Gastrocnemius medialis (tissue), 4 donors: ENCODE data around the gene PRKAG3. TPM values are rescaled to one million over a fixed set of nuclear protein-coding genes. Genes with fewer than 3 reads are reported as not detected.

Experiments used
- ATAC-seq, 2 donors: fragments of 150-250 bp; one replicate each; pipeline ENCODE4 v1.9.1; 2016
- DNase-seq, 2 donors: peaks; one replicate each; pipeline ENCODE4 v3.0.0-alpha.2; 2019
- H3K27ac ChIP-seq, 4 donors: fragments of 200-600 bp; sonication (generic); 1 replicate in 1 of 4; 2 replicates in 3 of 4; pipeline ENCODE4 v1.5.1; 2016 to 2018; ENCODE audit warnings: mild to moderate bottlenecking in 2 of 4, moderate library complexity in 1 of 4
- H3K27me3 ChIP-seq, 3 donors: fragments of 200-600 bp; sonication (generic) in 2 of 3; 1 replicate in 1 of 3; 2 replicates in 2 of 3; pipeline versions ENCODE4 v1.5.1 to v1.6.0; 2016 to 2019; ENCODE audit warnings: mild to moderate bottlenecking in 1 of 3, moderate library complexity in 1 of 3
- H3K36me3 ChIP-seq, 2 donors: fragments of 200-600 bp; sonication (generic) in 1 of 2; one replicate each; pipeline ENCODE4 v1.5.1; 2017 to 2018
- H3K4me1 ChIP-seq, 2 donors: fragments of 200-600 bp; sonication (generic) in 1 of 2; one replicate each; pipeline ENCODE4 v1.5.1; 2016 to 2017; ENCODE audit warnings: mild to moderate bottlenecking in 2 of 2
- H3K4me3 ChIP-seq, 4 donors: fragments of 200-600 bp; sonication (generic) in 3 of 4; 1 replicate in 1 of 4; 2 replicates in 3 of 4; pipeline ENCODE4 v1.5.1; 2016 to 2019; ENCODE audit warnings: mild to moderate bottlenecking in 2 of 4
- H3K9me3 ChIP-seq, 3 donors: fragments of 200-600 bp; sonication (generic) in 2 of 3; 1 replicate in 1 of 3; 2 replicates in 2 of 3; pipeline ENCODE4 v1.5.1; 2016 to 2019
- POLR2A ChIP-seq, 2 donors: fragments of 450-650 bp; IDR thresholded peaks; one replicate each; pipeline ENCODE4 v1.6.1; 2017; ENCODE audit warnings: antibody characterized with exemption in 2 of 2, mild to moderate bottlenecking in 2 of 2, moderate library complexity in 2 of 2
- in situ Hi-C, 4 donors: fragments of 200-750 bp; cut with MboI; loops; one replicate each; pipeline versions ENCODE4 v1.15.0 to v1.8.0; 2017; ENCODE audit warnings: low sequenced_read_pairs in 4 of 4
- intact Hi-C: fragments of 100-400 bp; cut with DNase I; formaldehyde crosslinking; loops from one replicate; pipeline ENCODE4 v1.15.1; 2023; ENCODE audit warnings: low total_unique reads
- total RNA-seq, 4 donors: library from RNA; depleted of rRNA; stranded (reverse); fragments of >200 nt; gene quantifications; one replicate each; pipeline versions ENCODE4 v1.1.0 to v1.2.3, GENCODE V29; 2016
- TF ChIP-seq, protein P1 (sequence below), 5 experiments: fragments of 450-650 bp in 3 of 5; fragments of 200-600 bp in 2 of 5; sonication (generic) in 2 of 5; IDR thresholded peaks in 4 of 5; conservative IDR thresholded peaks in 1 of 5; 1 replicate in 4 of 5; 2 replicates in 1 of 5; pipeline ENCODE4 v1.5.1; 2016 to 2019; ENCODE audit warnings: antibody characterized with exemption in 5 of 5, mild to moderate bottlenecking in 3 of 5, moderate library complexity in 3 of 5

PRKAG3 gene
- total RNA-seq, 4 donors from 2014 or later, result 8.3 to 65.4 (median 44.3) TPM

DNA sequence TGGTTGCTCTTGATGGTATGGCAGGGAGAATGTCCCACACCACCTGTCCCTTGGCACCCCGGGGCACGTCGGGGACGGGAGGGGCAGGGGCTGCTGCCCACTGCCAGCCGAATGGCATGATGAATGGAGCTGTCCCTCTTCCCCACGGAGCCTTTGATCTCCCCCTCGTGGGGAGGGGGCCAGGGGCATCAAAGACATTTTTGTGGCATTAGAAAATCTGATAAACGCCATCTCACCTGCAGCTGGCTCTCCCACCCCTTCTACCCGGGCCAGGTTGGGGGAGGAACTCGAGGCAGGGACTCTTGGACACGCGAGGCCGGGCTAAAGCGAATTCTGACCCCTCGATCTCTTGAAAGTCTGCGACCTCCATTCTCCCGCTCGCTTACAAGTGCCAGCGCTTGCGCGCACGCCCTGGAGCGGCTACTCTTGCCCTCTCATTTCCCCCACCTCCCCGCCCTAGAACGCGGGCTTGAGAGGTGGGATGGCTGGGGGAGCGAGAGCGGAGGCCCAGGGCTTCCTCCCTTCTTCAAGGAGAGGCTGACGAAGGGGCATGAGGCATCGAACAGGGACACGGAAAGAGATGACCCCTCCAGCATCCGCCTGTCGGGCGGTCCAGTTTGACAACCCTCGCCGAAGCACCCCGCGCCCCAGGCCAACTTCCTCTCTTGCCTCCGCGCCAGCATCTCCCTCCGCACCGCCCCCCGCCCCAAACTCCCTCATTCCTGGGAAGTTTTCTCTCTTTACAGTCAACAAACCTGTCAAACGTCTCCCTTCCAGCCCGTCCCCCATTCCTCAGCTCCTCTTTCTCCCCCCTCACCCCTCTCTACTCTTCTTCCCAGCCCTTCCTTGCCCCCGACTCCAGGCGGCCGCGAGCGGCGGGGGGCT is 27.3 kb upstream of the PRKAG3 start:
- TF ChIP-seq POLR2A (IDR thresholded peaks at IDR 0.05), result no peak
- TF ChIP-seq, protein P1, sequence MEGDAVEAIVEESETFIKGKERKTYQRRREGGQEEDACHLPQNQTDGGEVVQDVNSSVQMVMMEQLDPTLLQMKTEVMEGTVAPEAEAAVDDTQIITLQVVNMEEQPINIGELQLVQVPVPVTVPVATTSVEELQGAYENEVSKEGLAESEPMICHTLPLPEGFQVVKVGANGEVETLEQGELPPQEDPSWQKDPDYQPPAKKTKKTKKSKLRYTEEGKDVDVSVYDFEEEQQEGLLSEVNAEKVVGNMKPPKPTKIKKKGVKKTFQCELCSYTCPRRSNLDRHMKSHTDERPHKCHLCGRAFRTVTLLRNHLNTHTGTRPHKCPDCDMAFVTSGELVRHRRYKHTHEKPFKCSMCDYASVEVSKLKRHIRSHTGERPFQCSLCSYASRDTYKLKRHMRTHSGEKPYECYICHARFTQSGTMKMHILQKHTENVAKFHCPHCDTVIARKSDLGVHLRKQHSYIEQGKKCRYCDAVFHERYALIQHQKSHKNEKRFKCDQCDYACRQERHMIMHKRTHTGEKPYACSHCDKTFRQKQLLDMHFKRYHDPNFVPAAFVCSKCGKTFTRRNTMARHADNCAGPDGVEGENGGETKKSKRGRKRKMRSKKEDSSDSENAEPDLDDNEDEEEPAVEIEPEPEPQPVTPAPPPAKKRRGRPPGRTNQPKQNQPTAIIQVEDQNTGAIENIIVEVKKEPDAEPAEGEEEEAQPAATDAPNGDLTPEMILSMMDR (IDR thresholded peaks at IDR 0.05 in 4 of 5, conservative IDR thresholded peaks at IDR 0.05 in 1 of 5), result no peak
- intact Hi-C loops (no loop called here), in situ Hi-C loops (no loop called here)
- no peak for ATAC-seq
- no peak for DNase-seq
- Histone ChIP-seq H3K9me3 (no peaks in the 10 kb centered on the region), H3K27ac (no peak overlapping the region), H3K4me3 (peak overlapping the region in 3 of 4 donors; percentile 25 to 43 (median 41)), H3K36me3 (no peaks in the 10 kb centered on the region), H3K4me1 (peaks cover 9 to 11% of the 10 kb centered on the region in 2 donors), H3K27me3 (peaks cover 38 to 44% (median 41%) of the 10 kb centered on the region in 3 donors)

DNA sequence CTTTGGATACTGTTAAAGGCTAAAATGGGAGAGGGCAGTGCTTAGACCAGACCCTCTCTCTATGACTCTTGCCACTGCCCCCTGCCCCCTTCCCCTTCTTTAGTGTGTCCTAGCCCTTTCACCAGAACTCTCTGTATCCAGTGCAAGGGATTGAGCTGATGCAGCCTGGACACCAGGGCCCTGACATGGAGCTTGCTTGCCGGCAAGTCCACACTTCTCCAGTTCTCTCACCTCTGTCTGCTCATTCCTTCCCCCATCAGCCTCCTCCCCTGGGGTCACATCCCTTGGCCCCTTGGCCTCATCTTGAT is 26.5 kb upstream of the PRKAG3 start:
- in situ Hi-C loops (no loop called here), intact Hi-C loops (no loop called here)
- Histone ChIP-seq H3K27me3 (peaks cover 39 to 44% (median 41%) of the 10 kb centered on the region in 3 donors), H3K4me3 (no peak overlapping the region), H3K9me3 (no peaks in the 10 kb centered on the region), H3K27ac (no peak overlapping the region), H3K4me1 (peaks cover 11 to 15% of the 10 kb centered on the region in 2 donors), H3K36me3 (no peaks in the 10 kb centered on the region)
- no peak for DNase-seq
- no peak for ATAC-seq
- TF ChIP-seq, protein P1 (IDR thresholded peaks at IDR 0.05 in 4 of 5, conservative IDR thresholded peaks at IDR 0.05 in 1 of 5), result no peak
- TF ChIP-seq POLR2A (IDR thresholded peaks at IDR 0.05), result no peak

DNA sequence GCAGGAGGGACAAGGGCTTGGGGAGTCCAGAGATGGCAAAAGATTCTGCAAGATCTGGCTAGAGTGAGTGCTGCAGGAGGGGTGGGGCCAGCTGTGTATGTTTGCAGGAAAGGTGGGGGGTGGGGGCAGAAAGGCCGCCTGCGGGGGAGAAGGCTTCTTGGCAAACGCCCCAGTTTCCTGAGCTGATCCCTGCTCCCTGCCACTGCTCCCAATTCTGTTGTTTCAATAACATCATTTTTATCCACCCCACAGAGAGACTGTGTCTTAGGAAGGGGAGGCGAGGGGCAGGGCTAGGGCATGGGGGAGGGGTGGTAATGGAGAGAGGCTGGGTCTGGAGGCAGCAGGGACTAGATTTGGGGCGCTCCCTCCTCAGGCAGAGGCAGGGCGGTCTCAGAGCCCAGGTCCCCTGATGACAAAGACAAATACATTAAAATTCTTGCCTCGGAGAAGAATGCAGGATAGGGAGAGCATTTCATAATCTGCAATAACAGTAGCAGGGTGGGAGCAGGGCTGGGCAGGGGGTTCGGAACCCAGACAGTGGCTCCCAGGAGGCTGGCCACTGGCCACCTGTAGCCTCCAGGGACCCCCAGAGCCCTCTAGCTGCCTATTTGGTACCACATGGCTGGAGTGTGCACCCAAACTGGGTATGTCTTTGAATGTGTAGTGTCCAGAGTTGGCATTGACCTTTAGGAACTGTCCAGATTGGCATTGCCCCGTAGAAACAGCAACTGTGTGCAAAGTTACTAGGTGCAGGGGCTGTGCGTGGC is 26.0 kb upstream of the PRKAG3 start:
- ATAC-seq, result no peak
- Histone ChIP-seq H3K36me3 (no peaks in the 10 kb centered on the region), H3K4me1 (peaks cover 11 to 18% of the 10 kb centered on the region in 2 donors), H3K4me3 (no peak overlapping the region), H3K27ac (no peak overlapping the region), H3K9me3 (no peaks in the 10 kb centered on the region), H3K27me3 (peaks cover 38 to 40% (median 39%) of the 10 kb centered on the region in 3 donors)
- intact Hi-C loops, result no loop called here
- TF ChIP-seq, protein P1 (IDR thresholded peaks at IDR 0.05 in 4 of 5, conservative IDR thresholded peaks at IDR 0.05 in 1 of 5), result no peak
- no peak for TF ChIP-seq POLR2A (IDR thresholded peaks at IDR 0.05)
- in situ Hi-C loops, result no loop called here
- no peak for DNase-seq

DNA sequence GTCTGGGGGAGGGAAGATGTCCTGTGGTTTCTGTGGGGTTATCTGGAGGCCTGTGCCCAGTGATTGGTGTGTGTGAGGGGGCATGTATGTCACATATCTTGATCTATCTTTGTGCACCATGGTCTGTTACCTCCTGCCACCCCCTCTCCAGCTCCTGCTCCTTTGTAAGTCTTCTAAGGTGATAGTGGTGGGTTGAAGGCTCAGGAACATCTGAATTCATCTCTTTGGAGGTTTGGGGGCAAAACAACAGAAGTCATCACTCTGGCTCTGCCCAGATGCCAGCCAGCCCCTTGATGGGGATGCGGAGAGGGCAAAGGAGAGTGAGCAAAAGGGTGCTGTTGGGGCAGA is 25.3 kb upstream of the PRKAG3 start:
- TF ChIP-seq, protein P1 (IDR thresholded peaks at IDR 0.05 in 4 of 5, conservative IDR thresholded peaks at IDR 0.05 in 1 of 5), result no peak
- no peak for TF ChIP-seq POLR2A (IDR thresholded peaks at IDR 0.05)

More for the DNA sequence above, 25.3 kb upstream of the PRKAG3 start:
- Histone ChIP-seq H3K36me3 (no peaks in the 10 kb centered on the region), H3K9me3 (no peaks in the 10 kb centered on the region), H3K27ac (no peak overlapping the region), H3K27me3 (peaks cover 33 to 39% (median 33%) of the 10 kb centered on the region in 3 donors), H3K4me1 (peaks cover 11 to 18% of the 10 kb centered on the region in 2 donors), H3K4me3 (no peak overlapping the region)
- intact Hi-C loops, result no loop called here
- ATAC-seq (no peak), DNase-seq (no peak)
- in situ Hi-C loops, result no loop called here
